NCI-H1092 treated with DMSO at 0.1 percent for 48 hours (cell line): Measurements from ENCODE around the gene LYRM9.
"Not testable (repeated sequence)": the region's sequence is repeated elsewhere in the genome, so short reads cannot be mapped to it uniquely, and the experiment has no call there.

Experiments
- DNase-seq: peaks from one replicate; lab custom pipeline; 2025; lab: John Stamatoyannopoulos, UW

LYRM9 gene

DNA sequence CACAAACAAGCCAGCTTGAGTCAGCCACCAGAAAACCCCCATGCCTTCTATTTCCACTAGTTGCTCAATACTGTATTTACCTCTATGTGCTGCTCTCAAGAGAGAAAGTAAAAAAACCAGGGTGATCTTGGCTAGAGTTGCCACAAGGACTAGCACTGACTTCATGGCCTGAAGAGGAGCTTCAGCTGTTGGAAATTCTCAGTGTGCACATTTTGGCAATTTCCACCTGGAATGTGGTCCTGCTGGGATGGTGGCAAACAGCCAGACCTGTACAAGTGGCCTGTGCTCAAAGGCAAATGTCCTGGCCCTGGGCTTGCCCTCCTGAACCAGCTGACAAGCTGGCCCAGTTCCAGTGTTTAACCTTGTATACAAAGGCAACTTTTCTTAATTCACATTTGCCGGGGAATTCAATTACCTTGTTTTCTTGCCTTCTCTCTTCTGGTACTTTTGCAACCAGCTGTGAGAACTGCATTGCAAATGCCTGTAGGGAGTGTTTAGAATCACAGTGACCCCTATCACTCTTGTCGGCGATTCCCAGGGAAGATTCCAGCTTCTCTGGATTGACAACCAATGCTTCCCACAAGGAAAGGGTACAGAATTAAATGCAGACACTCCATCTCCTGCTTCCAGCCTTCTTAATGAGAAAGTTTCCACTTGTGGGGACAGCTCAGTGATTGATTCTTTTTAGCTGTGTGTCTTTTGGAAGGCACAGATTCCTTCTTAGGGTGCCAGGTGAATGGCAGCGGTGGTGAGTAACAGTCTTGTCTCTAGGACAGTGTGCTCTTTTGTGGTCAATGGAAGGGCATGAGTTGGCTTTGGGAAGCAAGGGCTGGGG, 53.4 kb downstream of the LYRM9 start:
- DNase-seq, result not testable (repeated sequence)

DNA sequence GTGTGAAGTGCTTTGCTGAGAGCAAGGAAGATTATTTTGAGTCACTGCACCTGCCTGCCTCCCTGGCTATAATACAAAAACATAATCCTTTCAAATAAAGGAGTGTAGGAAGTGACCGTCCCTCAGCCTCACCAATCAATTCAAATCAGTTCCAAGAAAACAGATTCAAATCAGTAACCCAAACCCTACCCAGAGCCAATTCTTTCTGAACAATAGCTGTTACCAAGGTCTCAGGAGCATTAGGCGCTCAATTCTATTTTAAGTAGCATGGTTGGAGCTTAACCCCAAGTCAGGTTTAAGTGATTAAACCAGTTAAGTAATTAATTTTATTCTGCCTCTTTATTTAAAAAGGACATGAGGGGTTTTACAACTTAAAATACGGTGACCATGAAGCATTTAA, 54.6 kb downstream of the LYRM9 start:
- DNase-seq, result not testable (repeated sequence)

DNA sequence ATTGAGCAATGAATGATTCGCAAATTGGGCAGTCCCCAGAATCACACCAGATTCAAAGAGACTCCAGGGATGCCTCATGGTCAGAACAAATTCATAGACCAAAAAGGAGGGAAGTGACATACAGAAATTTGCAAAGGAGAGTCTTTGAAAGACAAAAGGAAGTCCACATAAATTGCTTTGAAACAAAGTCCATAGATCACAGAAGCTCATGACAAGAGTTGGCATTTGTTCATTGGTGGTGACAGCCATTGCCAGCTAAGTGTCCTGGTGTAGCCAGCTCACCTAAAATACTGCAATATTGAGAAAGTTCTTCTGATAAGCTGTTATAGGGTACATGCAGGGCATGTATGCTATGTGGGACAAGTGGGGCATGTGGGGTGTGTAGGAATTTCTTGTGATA, 55.4 kb downstream of the LYRM9 start:
- not testable (repeated sequence) for DNase-seq

DNA sequence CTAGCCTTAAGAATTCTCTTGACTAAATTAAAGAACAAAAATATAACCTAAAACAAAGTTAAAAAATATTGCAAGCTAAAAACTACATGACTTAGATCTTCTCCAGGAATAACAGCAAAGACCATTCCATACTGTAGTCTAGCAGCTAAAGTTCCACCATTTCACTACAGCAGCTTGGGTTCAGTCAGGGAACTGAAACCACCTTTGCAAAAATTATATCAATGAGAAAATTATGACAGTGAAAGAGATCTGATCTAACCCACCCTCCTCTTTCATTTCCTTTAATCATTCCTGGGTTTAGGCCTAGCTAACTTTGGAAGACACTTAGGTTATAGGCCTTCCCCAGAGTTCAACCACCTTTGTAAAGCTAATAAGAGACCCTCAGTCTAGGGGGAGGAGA, 56.5 kb downstream of the LYRM9 start:
- DNase-seq, result no peak

DNA sequence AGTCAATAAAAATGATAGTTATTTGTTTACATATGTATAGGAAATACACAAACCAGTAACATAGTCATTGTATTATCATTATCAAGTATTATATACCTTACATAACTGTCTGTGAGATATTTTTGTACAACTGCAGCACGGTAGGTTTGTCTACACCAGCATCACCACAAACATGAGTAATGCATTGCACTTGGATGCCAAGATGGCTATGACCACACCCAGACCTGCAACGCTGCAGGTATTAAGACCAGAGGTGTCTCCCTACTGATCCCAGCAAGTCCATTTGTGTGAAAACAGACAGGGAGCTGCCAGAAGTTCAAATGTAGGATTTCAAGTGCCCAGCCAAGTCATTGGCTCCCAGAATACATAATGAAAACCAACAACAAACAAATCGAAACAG, 58.6 kb downstream of the LYRM9 start:
- DNase-seq, result no peak

DNA sequence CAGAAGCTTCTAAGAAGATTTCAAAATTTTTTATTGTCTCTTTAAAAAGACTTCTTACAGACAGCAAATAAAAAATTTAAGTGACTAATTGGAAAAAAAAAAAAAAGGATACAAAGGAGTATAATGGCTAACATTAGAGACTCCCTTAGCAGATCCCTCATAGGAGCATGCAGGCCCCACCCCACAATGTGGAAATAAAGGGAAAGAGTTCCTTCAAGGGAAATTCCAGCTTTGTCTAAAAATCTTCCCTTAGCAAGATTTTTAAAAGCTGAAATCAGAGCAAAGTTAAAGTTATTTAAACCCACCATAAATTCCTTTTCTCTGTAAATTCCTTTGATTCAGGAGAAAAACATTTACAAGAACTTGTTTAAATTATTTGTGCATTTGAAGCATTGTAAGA, 60.3 kb downstream of the LYRM9 start:
- no peak for DNase-seq

DNA sequence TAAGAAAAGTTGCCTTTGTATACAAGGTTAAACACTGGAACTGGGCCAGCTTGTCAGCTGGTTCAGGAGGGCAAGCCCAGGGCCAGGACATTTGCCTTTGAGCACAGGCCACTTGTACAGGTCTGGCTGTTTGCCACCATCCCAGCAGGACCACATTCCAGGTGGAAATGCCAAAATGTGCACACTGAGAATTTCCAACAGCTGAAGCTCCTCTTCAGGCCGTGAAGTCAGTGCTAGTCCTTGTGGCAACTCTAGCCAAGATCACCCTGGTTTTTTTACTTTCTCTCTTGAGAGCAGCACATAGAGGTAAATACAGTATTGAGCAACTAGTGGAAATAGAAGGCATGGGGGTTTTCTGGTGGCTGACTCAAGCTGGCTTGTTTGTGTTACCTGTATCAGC, 63.3 kb downstream of the LYRM9 start:
- DNase-seq, result peak; percentile 5

DNA sequence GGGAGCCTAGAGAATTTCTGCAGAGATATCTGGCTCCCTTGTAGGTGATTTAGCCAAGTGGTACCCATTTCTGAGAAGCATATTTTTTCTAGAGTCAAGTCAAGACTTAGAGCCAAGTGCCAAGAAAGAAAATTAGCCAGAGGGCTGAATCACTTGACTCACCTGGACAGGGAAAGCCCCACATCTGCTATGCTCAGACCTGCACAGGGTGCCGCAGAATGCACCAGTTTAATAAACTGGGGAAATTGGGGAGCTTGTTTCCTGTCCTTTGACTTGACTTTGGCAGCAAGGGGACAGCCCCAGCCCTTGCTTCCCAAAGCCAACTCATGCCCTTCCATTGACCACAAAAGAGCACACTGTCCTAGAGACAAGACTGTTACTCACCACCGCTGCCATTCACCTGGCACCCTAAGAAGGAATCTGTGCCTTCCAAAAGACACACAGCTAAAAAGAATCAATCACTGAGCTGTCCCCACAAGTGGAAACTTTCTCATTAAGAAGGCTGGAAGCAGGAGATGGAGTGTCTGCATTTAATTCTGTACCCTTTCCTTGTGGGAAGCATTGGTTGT, 63.9 kb downstream of the LYRM9 start:
- not testable (repeated sequence) for DNase-seq
